ENCODE measurements around the gene CSNK1E.

CSNK1E gene

DNA sequence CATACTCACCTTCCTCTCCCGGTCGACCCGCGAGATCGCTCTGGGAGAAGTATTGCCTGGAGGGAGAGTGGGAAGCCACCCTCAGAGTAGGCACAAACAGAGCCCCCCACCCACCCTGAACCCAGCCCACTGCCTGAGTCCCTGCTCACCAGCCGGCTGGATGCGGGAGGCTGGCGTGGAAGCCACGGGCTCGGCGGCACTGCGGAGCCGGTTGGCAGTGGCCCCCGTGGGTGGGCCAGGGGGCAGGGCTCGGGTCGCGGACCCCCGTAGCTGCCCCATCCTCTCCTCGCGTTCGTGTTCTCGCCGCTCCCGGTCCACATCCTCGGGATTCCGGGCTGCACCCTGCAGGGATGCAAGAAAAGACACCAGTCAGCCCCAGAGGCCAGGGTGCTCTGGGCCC is 23.0 kb downstream of the CSNK1E start:
- no peak for TF ChIP-seq SIN3A (IDR thresholded peaks at IDR 0.05; ENCODE audit: borderline replicate concordance, insufficient read depth, low read length)
- TF ChIP-seq FOXP2 (optimal IDR thresholded peaks at IDR 0.05; ENCODE audit: borderline replicate concordance, extremely low read depth, extremely low read length, insufficient read depth): no peak
- TF ChIP-seq, protein P1, sequence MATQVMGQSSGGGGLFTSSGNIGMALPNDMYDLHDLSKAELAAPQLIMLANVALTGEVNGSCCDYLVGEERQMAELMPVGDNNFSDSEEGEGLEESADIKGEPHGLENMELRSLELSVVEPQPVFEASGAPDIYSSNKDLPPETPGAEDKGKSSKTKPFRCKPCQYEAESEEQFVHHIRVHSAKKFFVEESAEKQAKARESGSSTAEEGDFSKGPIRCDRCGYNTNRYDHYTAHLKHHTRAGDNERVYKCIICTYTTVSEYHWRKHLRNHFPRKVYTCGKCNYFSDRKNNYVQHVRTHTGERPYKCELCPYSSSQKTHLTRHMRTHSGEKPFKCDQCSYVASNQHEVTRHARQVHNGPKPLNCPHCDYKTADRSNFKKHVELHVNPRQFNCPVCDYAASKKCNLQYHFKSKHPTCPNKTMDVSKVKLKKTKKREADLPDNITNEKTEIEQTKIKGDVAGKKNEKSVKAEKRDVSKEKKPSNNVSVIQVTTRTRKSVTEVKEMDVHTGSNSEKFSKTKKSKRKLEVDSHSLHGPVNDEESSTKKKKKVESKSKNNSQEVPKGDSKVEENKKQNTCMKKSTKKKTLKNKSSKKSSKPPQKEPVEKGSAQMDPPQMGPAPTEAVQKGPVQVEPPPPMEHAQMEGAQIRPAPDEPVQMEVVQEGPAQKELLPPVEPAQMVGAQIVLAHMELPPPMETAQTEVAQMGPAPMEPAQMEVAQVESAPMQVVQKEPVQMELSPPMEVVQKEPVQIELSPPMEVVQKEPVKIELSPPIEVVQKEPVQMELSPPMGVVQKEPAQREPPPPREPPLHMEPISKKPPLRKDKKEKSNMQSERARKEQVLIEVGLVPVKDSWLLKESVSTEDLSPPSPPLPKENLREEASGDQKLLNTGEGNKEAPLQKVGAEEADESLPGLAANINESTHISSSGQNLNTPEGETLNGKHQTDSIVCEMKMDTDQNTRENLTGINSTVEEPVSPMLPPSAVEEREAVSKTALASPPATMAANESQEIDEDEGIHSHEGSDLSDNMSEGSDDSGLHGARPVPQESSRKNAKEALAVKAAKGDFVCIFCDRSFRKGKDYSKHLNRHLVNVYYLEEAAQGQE (IDR thresholded peaks at IDR 0.05; ENCODE audit: insufficient read depth in 1 of 2, low read depth in 2 of 2, low read length in 2 of 2): no peak
- TF ChIP-seq TAF1 (IDR thresholded peaks at IDR 0.05; ENCODE audit: borderline replicate concordance, insufficient read depth, low read length): no peak
- TF ChIP-seq POLR2AphosphoS5 (IDR thresholded peaks at IDR 0.05; ENCODE audit: low read depth, low read length): no peak

DNA sequence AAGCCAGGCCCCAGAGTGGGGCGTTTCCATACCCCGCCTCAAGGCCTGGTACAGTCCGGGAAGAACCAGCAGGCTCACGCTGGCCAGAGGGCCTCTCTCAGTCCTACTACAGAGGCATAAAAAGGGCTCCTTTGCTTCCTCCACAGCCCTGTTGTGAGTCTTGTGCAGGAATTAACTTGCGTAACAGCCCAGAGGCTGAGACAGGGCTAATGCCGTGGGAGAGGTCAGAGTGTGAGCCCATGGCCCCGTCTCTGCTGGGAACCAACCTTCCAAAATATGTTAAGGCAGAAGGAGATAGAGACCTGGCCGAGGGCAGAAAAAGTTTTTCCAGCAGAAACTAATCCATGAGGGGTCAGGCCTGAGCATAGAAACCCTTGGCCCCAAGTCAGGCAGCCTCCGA is 24.5 kb downstream of the CSNK1E start:
- TF ChIP-seq FOXP2 (optimal IDR thresholded peaks at IDR 0.05; ENCODE audit: borderline replicate concordance, extremely low read depth, extremely low read length, insufficient read depth) (no peak), TAF1 (IDR thresholded peaks at IDR 0.05; ENCODE audit: borderline replicate concordance, insufficient read depth, low read length) (no peak), SIN3A (IDR thresholded peaks at IDR 0.05; ENCODE audit: borderline replicate concordance, insufficient read depth, low read length) (no peak), POLR2AphosphoS5 (IDR thresholded peaks at IDR 0.05; ENCODE audit: low read depth, low read length) (no peak)
- TF ChIP-seq, protein P1 (IDR thresholded peaks at IDR 0.05; ENCODE audit: insufficient read depth in 1 of 2, low read depth in 2 of 2, low read length in 2 of 2): no peak

GRCh38 chr22:38291201-38291777 is 25.9 kb downstream of the CSNK1E start:
- no peak for TF ChIP-seq TAF1 (IDR thresholded peaks at IDR 0.05; ENCODE audit: borderline replicate concordance, insufficient read depth, low read length)
- no peak for TF ChIP-seq SIN3A (IDR thresholded peaks at IDR 0.05; ENCODE audit: borderline replicate concordance, insufficient read depth, low read length)
- TF ChIP-seq, protein P1 (IDR thresholded peaks at IDR 0.05; ENCODE audit: insufficient read depth in 1 of 2, low read depth in 2 of 2, low read length in 2 of 2): no peak
- TF ChIP-seq FOXP2 (optimal IDR thresholded peaks at IDR 0.05; ENCODE audit: borderline replicate concordance, extremely low read depth, extremely low read length, insufficient read depth): no peak
- no peak for TF ChIP-seq POLR2AphosphoS5 (IDR thresholded peaks at IDR 0.05; ENCODE audit: low read depth, low read length)

- TF ChIP-seq, protein P1 (IDR thresholded peaks at IDR 0.05; ENCODE audit: insufficient read depth in 1 of 2, low read depth in 2 of 2, low read length in 2 of 2): no peak
- no peak for TF ChIP-seq TAF1 (IDR thresholded peaks at IDR 0.05; ENCODE audit: borderline replicate concordance, insufficient read depth, low read length)
- no peak for TF ChIP-seq FOXP2 (optimal IDR thresholded peaks at IDR 0.05; ENCODE audit: borderline replicate concordance, extremely low read depth, extremely low read length, insufficient read depth)
- TF ChIP-seq POLR2AphosphoS5 (IDR thresholded peaks at IDR 0.05; ENCODE audit: low read depth, low read length): no peak
- TF ChIP-seq SIN3A (IDR thresholded peaks at IDR 0.05; ENCODE audit: borderline replicate concordance, insufficient read depth, low read length): no peak
Measured at GRCh38 chr22:38290347-38290746, 26.9 kb downstream of the CSNK1E start.

Data from PFSK-1 (cell line).